DMS 273 (cell line): ENCODE results near the gene QARS1.

Experiments
- DNase-seq: peaks from one replicate; lab custom pipeline; 2025; ENCODE audit not compliant: unreplicated experiment; lab: John Stamatoyannopoulos, UW

The QARS1 gene

GRCh38 chr3:49054344-49054862 lies 50.2 kb downstream of the QARS1 start:
- no peak for DNase-seq

GRCh38 chr3:49053543-49053942 lies 51.0 kb downstream of the QARS1 start:
- DNase-seq: no peak
